ENCODE data around the gene PAX5. TPM values are rescaled to one million over a fixed set of nuclear protein-coding genes. Genes with fewer than 3 reads are reported as not detected.

PAX5 gene
- total RNA-seq, 1 donor from 2014 or later = not detected

- H3K9ac ChIP-seq (ENCODE audit: low read depth in 1 of 3, low read length in 3 of 3) = no peak overlapping the region
- H3K9me3 ChIP-seq (ENCODE audit: control insufficient read depth in 3 of 3, low read length in 3 of 3) = no peaks in the 10 kb centered on the region
- no peaks in the 10 kb centered on the region for H3K4me1 ChIP-seq (ENCODE audit: control insufficient read depth in 3 of 3, insufficient read depth in 3 of 3, low read length in 3 of 3)
- no peak overlapping the region for H3K27ac ChIP-seq (ENCODE audit: low read depth, low read length)
- no peak overlapping the region for H3K4me3 ChIP-seq (ENCODE audit: low read length in 3 of 3)
- no peaks in the 10 kb centered on the region for H3K36me3 ChIP-seq (ENCODE audit: control insufficient read depth in 3 of 3, insufficient read depth in 3 of 3, low read length in 3 of 3)
- peaks cover 0 to 13% (median 11%) of the 10 kb centered on the region in 3 donors for H3K27me3 ChIP-seq (ENCODE audit: control insufficient read depth in 3 of 3, insufficient read depth in 3 of 3, low read length in 3 of 3)
These were observed 196.3 kb downstream of the PAX5 start for GRCh38 chr9:36837431-36838405.

GRCh38 chr9:36836486-36836885 lies 197.6 kb downstream of the PAX5 start:
- Histone ChIP-seq H3K27me3 (ENCODE audit: control insufficient read depth in 3 of 3, insufficient read depth in 3 of 3, low read length in 3 of 3) (peaks cover 3 to 17% (median 6%) of the 10 kb centered on the region in 3 donors), H3K9ac (ENCODE audit: low read depth in 1 of 3, low read length in 3 of 3) (no peak overlapping the region), H3K4me3 (ENCODE audit: low read length in 3 of 3) (no peak overlapping the region), H3K36me3 (ENCODE audit: control insufficient read depth in 3 of 3, insufficient read depth in 3 of 3, low read length in 3 of 3) (no peaks in the 10 kb centered on the region), H3K9me3 (ENCODE audit: control insufficient read depth in 3 of 3, low read length in 3 of 3) (no peaks in the 10 kb centered on the region), H3K27ac (ENCODE audit: low read depth, low read length) (no peak overlapping the region), H3K4me1 (ENCODE audit: control insufficient read depth in 3 of 3, insufficient read depth in 3 of 3, low read length in 3 of 3) (no peaks in the 10 kb centered on the region)

GRCh38 chr9:36835271-36835996 lies 198.6 kb downstream of the PAX5 start:
- Histone ChIP-seq H3K9me3 (ENCODE audit: control insufficient read depth in 3 of 3, low read length in 3 of 3) (no peaks in the 10 kb centered on the region), H3K27ac (ENCODE audit: low read depth, low read length) (no peak overlapping the region), H3K9ac (ENCODE audit: low read depth in 1 of 3, low read length in 3 of 3) (no peak overlapping the region), H3K4me1 (ENCODE audit: control insufficient read depth in 3 of 3, insufficient read depth in 3 of 3, low read length in 3 of 3) (no peaks in the 10 kb centered on the region), H3K36me3 (ENCODE audit: control insufficient read depth in 3 of 3, insufficient read depth in 3 of 3, low read length in 3 of 3) (no peaks in the 10 kb centered on the region), H3K27me3 (ENCODE audit: control insufficient read depth in 3 of 3, insufficient read depth in 3 of 3, low read length in 3 of 3) (peaks cover 3 to 21% (median 14%) of the 10 kb centered on the region in 3 donors), H3K4me3 (ENCODE audit: low read length in 3 of 3) (no peak overlapping the region)

GRCh38 chr9:36834736-36835135 lies 199.3 kb downstream of the PAX5 start:
- Histone ChIP-seq H3K27me3 (ENCODE audit: control insufficient read depth in 3 of 3, insufficient read depth in 3 of 3, low read length in 3 of 3) (peaks cover 3 to 21% (median 15%) of the 10 kb centered on the region in 3 donors), H3K4me3 (ENCODE audit: low read length in 3 of 3) (no peak overlapping the region), H3K9ac (ENCODE audit: low read depth in 1 of 3, low read length in 3 of 3) (no peak overlapping the region), H3K27ac (ENCODE audit: low read depth, low read length) (no peak overlapping the region), H3K9me3 (ENCODE audit: control insufficient read depth in 3 of 3, low read length in 3 of 3) (no peaks in the 10 kb centered on the region), H3K36me3 (ENCODE audit: control insufficient read depth in 3 of 3, insufficient read depth in 3 of 3, low read length in 3 of 3) (no peaks in the 10 kb centered on the region), H3K4me1 (ENCODE audit: control insufficient read depth in 3 of 3, insufficient read depth in 3 of 3, low read length in 3 of 3) (no peaks in the 10 kb centered on the region)

DNA sequence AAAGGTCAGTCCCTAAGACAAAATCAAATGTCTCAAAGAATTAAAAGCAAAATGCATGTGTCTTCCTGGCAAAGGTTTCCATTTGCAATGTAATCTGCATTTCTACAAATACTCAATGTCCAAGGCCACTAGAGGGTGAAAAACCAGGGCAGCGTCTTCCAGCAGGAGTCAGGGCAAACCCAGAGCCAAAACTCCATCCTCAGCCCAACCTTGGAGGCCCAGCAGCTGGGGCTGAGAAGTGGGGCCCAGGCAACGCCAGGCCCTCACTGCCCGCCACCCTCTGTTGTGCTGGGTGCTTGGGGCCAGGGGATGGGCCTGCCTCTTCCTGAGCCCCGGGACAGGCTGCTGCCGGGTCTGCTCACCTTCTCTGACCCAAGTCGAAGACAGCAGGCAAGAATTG lies 200.1 kb downstream of the PAX5 start:
- peaks cover 3 to 20% (median 15%) of the 10 kb centered on the region in 3 donors for H3K27me3 ChIP-seq (ENCODE audit: control insufficient read depth in 3 of 3, insufficient read depth in 3 of 3, low read length in 3 of 3)
- H3K9ac ChIP-seq (ENCODE audit: low read depth in 1 of 3, low read length in 3 of 3) = no peak overlapping the region
- no peak overlapping the region for H3K4me3 ChIP-seq (ENCODE audit: low read length in 3 of 3)
- H3K9me3 ChIP-seq (ENCODE audit: control insufficient read depth in 3 of 3, low read length in 3 of 3) = no peaks in the 10 kb centered on the region
- no peaks in the 10 kb centered on the region for H3K4me1 ChIP-seq (ENCODE audit: control insufficient read depth in 3 of 3, insufficient read depth in 3 of 3, low read length in 3 of 3)
- no peaks in the 10 kb centered on the region for H3K36me3 ChIP-seq (ENCODE audit: control insufficient read depth in 3 of 3, insufficient read depth in 3 of 3, low read length in 3 of 3)
- H3K27ac ChIP-seq (ENCODE audit: low read depth, low read length) = no peak overlapping the region

GRCh38 chr9:36832164-36832795 lies 201.8 kb downstream of the PAX5 start:
- Histone ChIP-seq H3K4me3 (ENCODE audit: low read length in 3 of 3) (no peak overlapping the region), H3K9me3 (ENCODE audit: control insufficient read depth in 3 of 3, low read length in 3 of 3) (no peaks in the 10 kb centered on the region), H3K36me3 (ENCODE audit: control insufficient read depth in 3 of 3, insufficient read depth in 3 of 3, low read length in 3 of 3) (no peaks in the 10 kb centered on the region), H3K9ac (ENCODE audit: low read depth in 1 of 3, low read length in 3 of 3) (no peak overlapping the region), H3K27ac (ENCODE audit: low read depth, low read length) (no peak overlapping the region), H3K27me3 (ENCODE audit: control insufficient read depth in 3 of 3, insufficient read depth in 3 of 3, low read length in 3 of 3) (peaks cover 3 to 21% (median 20%) of the 10 kb centered on the region in 3 donors), H3K4me1 (ENCODE audit: control insufficient read depth in 3 of 3, insufficient read depth in 3 of 3, low read length in 3 of 3) (no peaks in the 10 kb centered on the region)

DNA sequence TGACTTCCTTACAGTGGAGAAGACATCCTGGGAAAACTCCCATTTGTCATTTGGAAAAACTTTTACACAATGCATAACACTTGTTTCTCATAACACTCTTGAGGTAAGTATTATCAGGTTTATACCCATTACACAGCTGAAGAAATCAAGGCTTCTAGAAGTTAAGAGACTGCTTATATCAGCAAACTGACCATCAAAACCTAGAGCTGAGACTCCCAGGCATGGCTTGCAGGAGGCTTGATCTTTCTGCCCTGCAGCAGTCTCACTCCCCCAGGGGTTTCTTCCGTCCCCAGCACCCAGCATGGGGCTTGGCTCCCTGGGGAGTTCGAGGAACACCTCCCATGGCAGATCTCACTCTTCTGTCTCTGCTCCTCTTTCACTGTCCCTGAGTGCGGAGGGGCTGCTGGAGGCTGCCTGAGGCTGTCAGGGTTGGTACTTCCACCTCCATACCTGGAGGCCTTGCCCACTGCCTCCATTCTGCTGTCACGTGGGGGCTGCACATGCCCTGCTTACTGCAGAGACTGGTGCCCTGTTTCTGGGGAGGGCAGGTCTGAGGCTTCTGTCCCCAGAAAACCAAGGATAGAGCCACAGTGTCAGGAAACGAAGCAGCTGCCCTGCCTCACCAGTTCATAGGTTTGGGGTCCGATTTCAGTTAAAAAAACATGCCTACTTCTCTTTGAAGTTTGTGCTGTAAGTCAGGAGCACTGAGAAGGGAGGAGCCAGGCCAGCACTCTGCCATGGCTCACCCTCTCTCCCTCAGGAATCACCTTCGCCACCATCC lies 202.5 kb downstream of the PAX5 start:
- Histone ChIP-seq H3K4me1 (ENCODE audit: control insufficient read depth in 3 of 3, insufficient read depth in 3 of 3, low read length in 3 of 3) (no peaks in the 10 kb centered on the region), H3K9me3 (ENCODE audit: control insufficient read depth in 3 of 3, low read length in 3 of 3) (no peaks in the 10 kb centered on the region), H3K27ac (ENCODE audit: low read depth, low read length) (no peak overlapping the region), H3K4me3 (ENCODE audit: low read length in 3 of 3) (no peak overlapping the region), H3K27me3 (ENCODE audit: control insufficient read depth in 3 of 3, insufficient read depth in 3 of 3, low read length in 3 of 3) (peaks cover 3 to 23% (median 21%) of the 10 kb centered on the region in 3 donors), H3K9ac (ENCODE audit: low read depth in 1 of 3, low read length in 3 of 3) (no peak overlapping the region), H3K36me3 (ENCODE audit: control insufficient read depth in 3 of 3, insufficient read depth in 3 of 3, low read length in 3 of 3) (no peaks in the 10 kb centered on the region)

GRCh38 chr9:36828611-36829013 lies 205.5 kb downstream of the PAX5 start:
- no peak overlapping the region for H3K4me3 ChIP-seq (ENCODE audit: low read length in 3 of 3)
- H3K27me3 ChIP-seq (ENCODE audit: control insufficient read depth in 3 of 3, insufficient read depth in 3 of 3, low read length in 3 of 3) = peaks cover 3 to 30% (median 28%) of the 10 kb centered on the region in 3 donors
- no peaks in the 10 kb centered on the region for H3K9me3 ChIP-seq (ENCODE audit: control insufficient read depth in 3 of 3, low read length in 3 of 3)
- H3K9ac ChIP-seq (ENCODE audit: low read depth in 1 of 3, low read length in 3 of 3) = no peak overlapping the region
- no peak overlapping the region for H3K27ac ChIP-seq (ENCODE audit: low read depth, low read length)
- H3K4me1 ChIP-seq (ENCODE audit: control insufficient read depth in 3 of 3, insufficient read depth in 3 of 3, low read length in 3 of 3) = no peaks in the 10 kb centered on the region
- H3K36me3 ChIP-seq (ENCODE audit: control insufficient read depth in 3 of 3, insufficient read depth in 3 of 3, low read length in 3 of 3) = no peaks in the 10 kb centered on the region

- Histone ChIP-seq H3K27me3 (ENCODE audit: control insufficient read depth in 3 of 3, insufficient read depth in 3 of 3, low read length in 3 of 3) (peaks cover 3 to 34% (median 32%) of the 10 kb centered on the region in 3 donors), H3K4me1 (ENCODE audit: control insufficient read depth in 3 of 3, insufficient read depth in 3 of 3, low read length in 3 of 3) (no peaks in the 10 kb centered on the region), H3K27ac (ENCODE audit: low read depth, low read length) (no peak overlapping the region), H3K9ac (ENCODE audit: low read depth in 1 of 3, low read length in 3 of 3) (no peak overlapping the region), H3K36me3 (ENCODE audit: control insufficient read depth in 3 of 3, insufficient read depth in 3 of 3, low read length in 3 of 3) (no peaks in the 10 kb centered on the region), H3K9me3 (ENCODE audit: control insufficient read depth in 3 of 3, low read length in 3 of 3) (no peaks in the 10 kb centered on the region), H3K4me3 (ENCODE audit: low read length in 3 of 3) (no peak overlapping the region)
These were observed 206.5 kb downstream of the PAX5 start for GRCh38 chr9:36827593-36827992.
